Left forelimb (tissue), 1 donor: ENCODE measurements around the gene DIPK1C.

Experiments
- DNase-seq: peaks from one replicate; pipeline ENCODE4 v3.0.0-alpha.2; 2018; ENCODE audit warnings: low spot score

DIPK1C gene

DNA sequence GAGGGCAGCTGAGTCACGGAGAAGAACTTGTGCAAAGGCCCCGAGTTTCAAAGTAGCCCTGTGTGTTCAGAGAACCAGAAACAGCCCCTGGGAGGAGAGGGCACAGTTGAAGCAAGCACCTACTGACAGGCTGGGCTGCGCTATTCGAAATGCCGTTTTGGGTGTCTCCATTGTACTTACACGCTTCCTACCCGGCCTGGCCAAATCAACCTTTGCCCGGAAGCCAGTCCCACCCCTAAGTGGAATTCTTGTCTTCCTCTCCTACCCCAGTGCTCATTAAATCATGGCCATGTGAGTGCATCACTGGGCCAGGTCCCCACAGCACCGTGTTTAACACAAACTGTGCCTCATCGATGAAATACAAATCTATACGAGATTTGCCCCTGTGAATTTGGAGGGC is 6.0 kb downstream of the DIPK1C start:
- DNase-seq, result no peak

DNA sequence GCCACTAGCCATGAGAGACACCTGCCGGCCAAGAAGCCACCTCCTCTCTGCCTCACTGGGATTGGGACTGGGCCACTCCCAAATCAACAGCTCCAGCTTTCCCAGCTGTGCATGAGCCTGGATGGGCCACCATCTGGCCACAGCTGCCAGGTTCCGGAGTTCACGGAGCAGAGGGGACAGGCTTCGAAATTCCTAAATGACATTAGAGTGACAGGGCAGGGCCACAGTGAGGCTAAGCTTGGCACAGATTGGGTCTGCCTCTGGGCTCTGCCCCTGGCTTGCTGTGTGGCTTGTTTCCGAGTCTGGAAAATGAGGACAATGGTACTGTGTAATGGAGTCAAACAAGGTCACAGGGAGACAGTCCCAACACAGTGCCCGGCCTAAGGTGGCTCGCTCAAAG is 6.5 kb downstream of the DIPK1C start:
- DNase-seq, result no peak

DNA sequence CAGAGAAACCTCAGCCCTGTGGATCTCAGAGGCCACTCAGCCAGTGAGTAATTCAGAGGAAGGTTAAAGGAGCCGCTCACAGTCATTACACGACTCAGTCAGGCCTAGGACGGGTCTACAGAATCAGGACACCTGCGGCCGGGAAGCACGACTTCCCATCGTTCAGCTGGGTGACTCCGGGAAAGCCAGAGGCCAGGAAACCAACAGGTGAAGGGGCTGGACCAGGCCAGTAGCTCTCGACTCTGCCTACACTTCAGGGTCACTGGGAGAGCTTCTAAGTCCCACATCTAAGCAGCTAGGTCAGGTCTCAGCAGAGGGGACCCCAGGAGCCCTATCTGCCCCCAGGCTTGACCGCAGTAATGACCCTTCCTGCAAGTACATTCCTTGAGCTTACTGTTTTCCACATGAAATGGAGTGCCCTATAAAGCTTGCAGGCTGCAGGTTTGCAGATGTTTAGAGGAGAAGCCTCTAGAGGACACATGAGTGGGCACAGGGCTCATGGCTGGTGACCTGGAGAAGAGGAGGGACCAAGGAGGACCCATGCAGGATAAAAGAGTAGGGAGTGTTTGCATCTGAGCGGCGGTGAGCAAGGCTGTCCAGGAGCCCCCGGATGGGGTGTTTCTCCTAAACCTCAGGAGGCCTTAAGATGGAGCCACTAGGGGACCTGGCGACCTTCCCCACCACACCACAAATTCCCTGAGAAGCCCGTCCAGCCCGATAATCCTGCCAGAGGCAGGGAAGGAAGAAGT is 9.5 kb downstream of the DIPK1C start:
- no peak for DNase-seq

DNA sequence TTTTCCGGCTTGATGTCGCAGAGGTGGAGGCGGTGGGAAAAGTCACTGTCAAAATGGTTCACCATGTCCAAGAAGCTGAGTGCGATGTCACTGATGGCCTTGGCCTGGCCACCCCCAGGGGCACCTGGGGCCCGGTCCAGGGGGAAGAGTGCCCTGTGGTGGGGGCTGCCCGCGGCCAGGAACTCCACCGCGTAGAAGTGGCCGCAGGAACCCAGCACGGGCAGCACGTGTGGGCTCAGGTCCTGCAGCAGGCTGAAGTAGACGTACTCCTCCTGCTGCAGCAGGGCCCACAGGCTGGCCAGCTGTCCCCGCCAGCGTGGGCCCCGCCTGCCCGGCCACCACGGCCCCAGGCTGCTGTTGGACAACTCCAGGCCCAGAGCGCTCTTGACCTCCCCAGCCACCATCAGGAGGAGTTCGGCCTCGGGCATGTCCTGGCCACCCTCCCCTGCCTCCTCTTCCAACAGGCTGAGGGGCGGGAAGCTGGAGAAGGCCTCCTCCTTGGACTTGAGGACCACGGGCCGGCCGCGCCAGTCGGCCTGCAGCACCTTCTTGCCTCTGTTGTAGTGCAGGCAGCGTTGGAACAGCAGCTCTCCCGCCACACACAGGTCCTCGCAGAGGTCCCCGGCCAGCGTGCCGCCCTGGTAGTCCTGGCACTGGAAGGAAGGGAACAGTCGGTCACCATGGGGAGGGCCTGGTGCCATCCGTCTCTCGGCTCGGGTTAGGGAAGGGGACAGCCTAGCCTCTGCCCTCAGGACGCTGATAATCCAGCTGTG is 10.3 kb downstream of the DIPK1C start:
- no peak for DNase-seq

- no peak for DNase-seq
These were observed 10.9 kb downstream of the DIPK1C start for GRCh38 chr18:74446178-74446577.

DNA sequence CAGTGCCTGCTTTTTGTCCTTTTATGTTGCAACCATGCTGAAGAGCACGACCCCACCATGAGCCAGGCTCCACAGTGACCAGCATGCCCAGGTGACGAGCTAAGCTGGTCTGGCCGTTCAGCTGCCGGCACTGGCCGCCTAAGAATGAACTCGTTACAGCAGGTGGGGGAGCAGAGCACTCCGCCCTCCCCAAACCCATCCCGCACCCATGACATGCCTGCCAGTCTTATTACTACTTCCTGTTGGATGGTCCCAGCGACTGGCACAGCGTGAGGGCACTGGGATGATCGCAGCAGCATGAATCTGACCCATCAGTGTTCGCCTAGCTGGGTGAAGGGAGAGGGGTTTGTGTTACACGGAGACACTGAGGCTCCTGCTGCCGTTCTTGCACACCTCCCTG is 11.5 kb downstream of the DIPK1C start:
- DNase-seq, result no peak

- DNase-seq, result no peak
These were observed 13.0 kb downstream of the DIPK1C start for GRCh38 chr18:74444104-74444503.

GRCh38 chr18:74440808-74441427 is 16.2 kb downstream of the DIPK1C start:
- DNase-seq, result no peak

GRCh38 chr18:74438091-74438490 is 19.0 kb downstream of the DIPK1C start:
- no peak for DNase-seq

DNA sequence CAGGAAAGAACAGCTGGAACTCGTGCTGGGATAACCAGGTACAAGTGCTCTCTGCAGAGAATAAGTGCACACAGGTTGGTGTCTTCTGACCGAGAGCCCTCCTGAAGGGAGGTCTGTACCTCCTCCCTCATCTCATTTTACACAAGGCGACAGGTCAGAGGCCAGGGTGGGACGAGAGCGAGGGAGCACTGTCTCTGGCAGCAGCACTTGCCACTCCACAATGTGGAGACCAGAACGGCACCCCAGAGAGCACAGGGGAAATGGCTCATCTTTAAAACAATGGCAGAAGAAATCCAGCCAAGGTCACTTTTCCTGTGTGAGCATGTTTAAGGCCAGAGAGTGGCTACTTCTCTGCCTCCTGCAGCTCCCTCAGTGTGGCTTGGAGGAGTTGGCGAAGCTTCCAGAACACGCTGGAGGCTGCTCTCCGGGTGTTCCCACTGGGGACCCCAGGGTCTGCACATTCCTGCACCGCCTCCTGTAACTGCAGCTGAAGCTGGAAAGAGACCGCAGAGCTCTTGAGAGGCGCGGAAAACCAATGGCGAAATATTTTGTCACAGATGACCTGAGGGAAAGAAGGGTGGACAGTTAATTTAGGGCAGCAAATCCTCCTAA is 20.8 kb downstream of the DIPK1C start:
- DNase-seq, result no peak

GRCh38 chr18:74435740-74436139 is 21.4 kb downstream of the DIPK1C start:
- no peak for DNase-seq

DNA sequence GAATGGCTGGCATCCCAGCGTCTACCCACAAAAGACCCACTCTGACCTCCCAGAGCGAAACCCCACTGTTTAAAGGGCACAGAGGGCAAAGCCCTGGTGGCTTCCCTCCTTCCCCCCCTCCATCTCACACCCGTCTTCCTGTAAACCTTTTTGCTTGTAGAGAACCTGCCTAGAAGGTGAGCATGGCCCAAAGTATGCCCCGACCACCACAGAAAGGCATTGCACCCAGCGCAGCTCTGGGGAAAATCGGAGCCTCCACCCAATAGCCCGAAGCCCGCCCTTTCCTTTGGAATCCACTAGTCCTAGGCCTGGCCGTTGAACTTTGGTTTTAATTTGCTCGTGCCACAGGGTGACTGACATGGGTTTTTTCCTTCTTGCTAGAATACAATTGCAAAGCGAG is 22.6 kb downstream of the DIPK1C start:
- DNase-seq, result no peak

- DNase-seq, result no peak
These were observed 26.1 kb downstream of the DIPK1C start for GRCh38 chr18:74430806-74431571.

GRCh38 chr18:74430231-74430630 is 26.9 kb downstream of the DIPK1C start:
- no peak for DNase-seq

- DNase-seq, result no peak
These were observed 28.0 kb downstream of the DIPK1C start for GRCh38 chr18:74429096-74429495.

- DNase-seq, result no peak
These were observed 29.5 kb downstream of the DIPK1C start for GRCh38 chr18:74427442-74428112.

- no peak for DNase-seq
These were observed 31.2 kb downstream of the DIPK1C start for GRCh38 chr18:74425876-74426275.

GRCh38 chr18:74425161-74425560 is 31.9 kb downstream of the DIPK1C start:
- no peak for DNase-seq

DNA sequence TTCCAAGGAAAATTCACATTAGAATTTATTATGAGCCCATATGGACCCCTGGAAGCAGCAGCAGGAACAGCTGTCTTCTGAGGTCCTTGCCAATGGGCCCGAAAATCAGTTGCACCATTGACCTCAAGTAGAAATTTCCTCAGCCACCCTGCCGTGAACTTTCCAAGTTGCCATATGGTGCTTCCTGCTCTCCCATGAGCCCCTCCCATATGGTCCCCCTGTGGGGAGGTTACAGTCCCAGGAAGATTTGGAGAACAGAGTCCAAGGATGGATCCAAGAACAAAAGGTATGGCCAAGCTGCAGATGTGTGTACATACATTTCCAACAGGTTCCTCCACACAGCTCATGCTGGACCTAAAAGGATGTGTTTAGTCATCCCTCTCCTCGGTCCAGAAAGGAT is 34.6 kb downstream of the DIPK1C start:
- no peak for DNase-seq

DNA sequence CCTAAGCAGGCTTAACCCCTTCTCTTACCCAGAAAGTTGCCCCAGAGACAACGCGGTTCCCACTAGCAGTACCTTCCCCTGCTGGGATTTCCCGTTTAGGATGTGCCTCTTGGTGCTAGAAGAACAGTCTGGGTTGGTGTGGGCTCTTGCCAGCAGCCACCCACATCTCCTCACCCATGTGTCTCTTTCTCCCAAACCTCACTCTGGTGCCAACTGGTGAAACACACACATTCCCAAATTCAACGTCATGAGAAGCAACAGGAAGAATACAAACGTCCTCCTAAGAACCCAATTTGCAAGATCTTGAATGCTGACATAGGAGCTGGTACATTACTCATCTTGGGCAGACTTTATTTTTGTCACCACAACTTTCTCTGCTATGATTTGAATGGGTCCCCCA is 36.2 kb downstream of the DIPK1C start:
- DNase-seq, result no peak

DNA sequence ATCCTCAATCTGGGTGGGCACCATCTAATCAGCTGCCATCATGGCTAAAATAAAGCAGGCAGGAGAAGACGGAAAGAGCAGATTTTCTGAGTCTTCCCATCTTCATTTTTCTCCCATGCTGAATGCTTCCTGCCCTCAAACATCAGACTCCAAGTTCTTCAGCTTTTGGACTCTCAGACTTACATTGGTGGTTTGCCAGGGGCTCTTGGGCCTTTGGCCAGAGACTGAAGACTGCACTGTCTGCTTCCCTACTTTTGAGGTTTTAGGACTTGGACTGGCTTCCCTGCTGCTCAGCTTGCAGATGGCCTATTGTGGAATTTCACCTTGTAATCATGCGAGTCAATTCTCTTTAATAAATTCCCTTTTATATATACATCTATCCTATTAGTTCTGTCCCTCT is 36.6 kb downstream of the DIPK1C start:
- no peak for DNase-seq
